ENCODE results near the gene KNCN. TPM values are rescaled to one million over a fixed set of nuclear protein-coding genes. Genes with fewer than 3 reads are reported as not detected.

KNCN gene
- total RNA-seq, 2 donors from 2014 or later: not detected

DNA sequence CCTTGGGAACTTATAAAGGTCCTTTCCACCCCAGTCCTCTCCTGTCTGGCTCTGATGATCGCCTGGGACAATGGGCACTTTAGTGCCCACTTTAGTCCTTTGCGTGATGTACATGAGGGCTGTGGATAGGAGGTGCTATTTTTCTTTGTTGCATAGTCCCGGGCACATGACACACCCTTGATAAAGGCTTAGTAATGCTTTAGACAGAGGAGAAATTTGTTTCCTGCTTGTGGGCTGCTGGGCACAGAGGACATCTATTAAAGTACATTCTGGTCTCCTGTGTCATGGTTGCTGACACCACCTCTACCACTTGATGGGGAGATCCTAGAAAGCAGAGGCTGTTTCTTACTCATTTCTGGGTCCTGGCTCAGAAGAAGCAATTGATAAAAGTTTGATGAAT is 5.4 kb upstream of the KNCN start:
- Histone ChIP-seq H3K36me3 (peaks cover 37% of the 10 kb centered on the region), H3K4me3 (no peak overlapping the region), H3K9me3 (no peaks in the 10 kb centered on the region), H3K4me1 (no peaks in the 10 kb centered on the region), H3K27ac (no peak overlapping the region), H3K27me3 (no peaks in the 10 kb centered on the region)
- TF ChIP-seq, protein P1, sequence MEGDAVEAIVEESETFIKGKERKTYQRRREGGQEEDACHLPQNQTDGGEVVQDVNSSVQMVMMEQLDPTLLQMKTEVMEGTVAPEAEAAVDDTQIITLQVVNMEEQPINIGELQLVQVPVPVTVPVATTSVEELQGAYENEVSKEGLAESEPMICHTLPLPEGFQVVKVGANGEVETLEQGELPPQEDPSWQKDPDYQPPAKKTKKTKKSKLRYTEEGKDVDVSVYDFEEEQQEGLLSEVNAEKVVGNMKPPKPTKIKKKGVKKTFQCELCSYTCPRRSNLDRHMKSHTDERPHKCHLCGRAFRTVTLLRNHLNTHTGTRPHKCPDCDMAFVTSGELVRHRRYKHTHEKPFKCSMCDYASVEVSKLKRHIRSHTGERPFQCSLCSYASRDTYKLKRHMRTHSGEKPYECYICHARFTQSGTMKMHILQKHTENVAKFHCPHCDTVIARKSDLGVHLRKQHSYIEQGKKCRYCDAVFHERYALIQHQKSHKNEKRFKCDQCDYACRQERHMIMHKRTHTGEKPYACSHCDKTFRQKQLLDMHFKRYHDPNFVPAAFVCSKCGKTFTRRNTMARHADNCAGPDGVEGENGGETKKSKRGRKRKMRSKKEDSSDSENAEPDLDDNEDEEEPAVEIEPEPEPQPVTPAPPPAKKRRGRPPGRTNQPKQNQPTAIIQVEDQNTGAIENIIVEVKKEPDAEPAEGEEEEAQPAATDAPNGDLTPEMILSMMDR (IDR thresholded peaks at IDR 0.05): no peak
- DNase-seq (ENCODE audit: low spot score): no peak

- H3K4me3 ChIP-seq: no peak overlapping the region
- H3K9me3 ChIP-seq: no peaks in the 10 kb centered on the region
- H3K4me1 ChIP-seq: no peaks in the 10 kb centered on the region
- no peak overlapping the region for H3K27ac ChIP-seq
- H3K27me3 ChIP-seq: no peaks in the 10 kb centered on the region
- H3K36me3 ChIP-seq: peaks cover 29% of the 10 kb centered on the region
- TF ChIP-seq, protein P1 (IDR thresholded peaks at IDR 0.05): no peak
- DNase-seq (ENCODE audit: low spot score): no peak
These were observed 4.6 kb upstream of the KNCN start for GRCh38 chr1:46555826-46556619.

GRCh38 chr1:46554597-46555381 is 3.3 kb upstream of the KNCN start:
- Histone ChIP-seq H3K9me3 (no peaks in the 10 kb centered on the region), H3K36me3 (peaks cover 18% of the 10 kb centered on the region), H3K4me1 (no peaks in the 10 kb centered on the region), H3K4me3 (no peak overlapping the region), H3K27me3 (no peaks in the 10 kb centered on the region), H3K27ac (no peak overlapping the region)
- TF ChIP-seq, protein P1 (IDR thresholded peaks at IDR 0.05): no peak
- no peak for DNase-seq (ENCODE audit: low spot score)

DNA sequence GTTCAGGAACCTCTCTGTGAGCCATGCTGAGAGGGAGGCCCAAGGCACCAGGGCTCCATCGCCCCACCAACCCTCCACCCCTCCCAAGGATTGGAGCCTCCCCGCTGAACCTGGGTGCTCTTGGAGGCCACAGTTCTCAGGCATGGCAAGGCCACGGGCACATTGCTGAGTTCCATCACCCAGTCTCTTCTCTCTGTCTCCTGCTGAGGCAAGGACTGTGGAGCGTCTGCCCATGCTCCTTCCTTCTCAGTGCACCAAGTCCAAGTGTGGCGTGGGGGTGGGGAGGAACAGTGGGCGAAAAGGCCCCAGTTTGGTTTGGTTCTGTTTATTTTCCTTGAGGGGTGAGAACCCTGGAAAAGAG is 2.8 kb upstream of the KNCN start:
- no peak overlapping the region for H3K4me3 ChIP-seq
- TF ChIP-seq, protein P1 (IDR thresholded peaks at IDR 0.05): no peak
- no peak overlapping the region for H3K27ac ChIP-seq
- H3K27me3 ChIP-seq: no peaks in the 10 kb centered on the region
- no peaks in the 10 kb centered on the region for H3K4me1 ChIP-seq
- DNase-seq (ENCODE audit: low spot score): no peak
- peaks cover 12% of the 10 kb centered on the region for H3K36me3 ChIP-seq
- H3K9me3 ChIP-seq: no peaks in the 10 kb centered on the region

GRCh38 chr1:46553506-46553905 is 2.1 kb upstream of the KNCN start:
- no peaks in the 10 kb centered on the region for H3K4me1 ChIP-seq
- no peak overlapping the region for H3K4me3 ChIP-seq
- TF ChIP-seq, protein P1 (IDR thresholded peaks at IDR 0.05): no peak
- H3K36me3 ChIP-seq: peaks cover 8% of the 10 kb centered on the region
- no peaks in the 10 kb centered on the region for H3K9me3 ChIP-seq
- no peak for DNase-seq (ENCODE audit: low spot score)
- H3K27ac ChIP-seq: no peak overlapping the region
- H3K27me3 ChIP-seq: no peaks in the 10 kb centered on the region

All from right atrium auricular region (tissue), 2 donors.